ENCODE data around the gene MMD. TPM values are rescaled to one million over a fixed set of nuclear protein-coding genes. Genes with fewer than 3 reads are reported as not detected.

Gene MMD
- total and polyA plus RNA-seq, 9 of the 15 experiments (the other 6 are each of a cell fraction or from before 2014, with no cell fraction given) = 3.1 to 18.9 (median 10.7) TPM

GRCh38 chr17:55426851-55427586, 5.4 kb upstream of the MMD start:
- BruUV-seq (replicated peaks) = no TSS peak
- ChIA-PET POLR2A (no interaction called here), CTCF (ENCODE audit: low intra/inter-chr PET ratio) (no interaction called here)
- H3K4me2 ChIP-seq (ENCODE audit: insufficient read depth, low read length) = no peak overlapping the region
- no peak overlapping the region for H3K9ac ChIP-seq (ENCODE audit: insufficient read depth in 1 of 2, low read depth in 2 of 2, low read length in 2 of 2)
- no peak for TF ChIP-seq E2F8 (IDR thresholded peaks at IDR 0.05; ENCODE audit: low read depth, partially characterized antibody)
- TF ChIP-seq CEBPB (tag; IDR thresholded peaks at IDR 0.05) = peak; percentile 80
- H3K36me3 ChIP-seq (ENCODE audit: control insufficient read depth, insufficient read depth, low read length) = no peaks in the 10 kb centered on the region
- DNase-seq (ENCODE audit: extremely low read depth in 1 of 4, low spot score in 3 of 4) = no peak
- no peak overlapping the region for H3K4me3 ChIP-seq
- H3K9me1 ChIP-seq (ENCODE audit: control insufficient read depth, insufficient read depth, low read length) = no peaks in the 10 kb centered on the region
- H3K9me3 ChIP-seq (replicated peaks; ENCODE audit: control insufficient read depth, insufficient read depth, low read depth, low read length) = no peaks in the 10 kb centered on the region
- no peaks in the 10 kb centered on the region; a peak in 2 of 5 replicates for H3K4me1 ChIP-seq (replicated peaks in 1 of 2; ENCODE audit: control insufficient read depth in 2 of 2, insufficient read depth in 2 of 2, low read length in 2 of 2)
- H3K27ac ChIP-seq (ENCODE audit: extremely low read depth, low read depth, low read length) = no peak overlapping the region
- no peak overlapping the region for H2AFZ ChIP-seq (ENCODE audit: low read depth, low read length)
- no peak for FAIRE-seq
- 2% methylated on average over 2 of the region's 2 CpGs for WGBS (ENCODE audit: insufficient coverage, low coverage, missing lambda C conversion rate)
- intact Hi-C loops (cut with micrococcal nuclease) = no loop called here
- ATAC-seq = no peak
- peaks cover 0 to 4% of the 10 kb centered on the region in 2 experiments; a peak in 1 of 5 replicates for H3K27me3 ChIP-seq (ENCODE audit: control insufficient read depth in 2 of 2, insufficient read depth in 2 of 2, low read length in 2 of 2)
- no peaks in the 10 kb centered on the region for H4K20me1 ChIP-seq (replicated peaks; ENCODE audit: control insufficient read depth, insufficient read depth, low read length)
- in situ Hi-C loops (cut with MboI) = no loop called here
- no peaks in the 10 kb centered on the region for H3K79me2 ChIP-seq (ENCODE audit: control insufficient read depth, insufficient read depth, low read length)

Data from K562 (cell line).